PC-9 (cell line): ENCODE data around the gene PPIL1. TPM values are rescaled to one million over a fixed set of nuclear protein-coding genes. Genes with fewer than 3 reads are reported as not detected.

ENCODE experiments used
- BruUV-seq: library from RNA; stranded (reverse); fragments of 400-500 nt; replicated peaks from 2 replicates; lab custom pipeline; 2021; lab: Mats Ljungman, UMichigan
- CTCF ChIA-PET: fragments of 300-600 bp; sonication (Branson Sonifier 250); formaldehyde crosslinking; loops from one replicate; lab custom pipeline; 2022; ENCODE audit warnings: antibody characterized with exemption; lab: Charles Lee
- POLR2A ChIA-PET: fragments of 300-600 bp; sonication (Branson Sonifier 250); formaldehyde crosslinking; loops from one replicate; lab custom pipeline; 2022; ENCODE audit warnings: antibody characterized with exemption; ENCODE audit not compliant: unreplicated experiment; lab: Charles Lee
- DNase-seq, 2 experiments: peaks; one replicate each; pipeline versions ENCODE4 v3.0.0 to v3.0.0-alpha.2; 2015 to 2022; ENCODE audit warnings: mixed read lengths in 1 of 2
- H2AFZ ChIP-seq: fragments of 200-600 bp; sonication (generic); 2 replicates; pipeline ENCODE4 v1.8.1; 2017; ENCODE audit warnings: antibody characterized with exemption
- H3F3A ChIP-seq: fragments of 200-600 bp; sonication (generic); 2 replicates; pipeline ENCODE4 v1.8.1; 2017; ENCODE audit warnings: antibody characterized with exemption, mild to moderate bottlenecking, low read depth; ENCODE audit not compliant: insufficient read depth
- H3K27ac ChIP-seq: fragments of 200-600 bp; sonication (generic); 2 replicates; pipeline ENCODE4 v1.6.1; 2016; ENCODE audit warnings: mixed run types
- H3K27me3 ChIP-seq: fragments of 200-600 bp; sonication (generic); 2 replicates; pipeline ENCODE4 v1.6.1; 2016; ENCODE audit warnings: low read depth, mixed run types; ENCODE audit not compliant: insufficient read depth
- H3K36me3 ChIP-seq: fragments of 200-600 bp; sonication (generic); 2 replicates; pipeline ENCODE4 v1.6.1; 2016; ENCODE audit warnings: low read depth, mixed run types
- H3K4me1 ChIP-seq: fragments of 200-600 bp; sonication (generic); replicated peaks from 2 replicates; pipeline ENCODE4 v1.6.1; 2016; ENCODE audit warnings: mixed run types; ENCODE audit not compliant: insufficient read depth
- H3K4me2 ChIP-seq: fragments of 200-600 bp; sonication (generic); 2 replicates; pipeline ENCODE4 v1.6.1; 2017; ENCODE audit warnings: mixed run types
- H3K4me3 ChIP-seq: fragments of 200-600 bp; sonication (generic); 2 replicates; pipeline ENCODE4 v1.6.1; 2016; ENCODE audit warnings: mixed run types
- H3K79me2 ChIP-seq: fragments of 200-600 bp; sonication (generic); 2 replicates; pipeline ENCODE4 v1.6.1; 2017; ENCODE audit warnings: low read depth, mixed run types
- H3K9me2 ChIP-seq: fragments of 200-600 bp; sonication (generic); 2 replicates; pipeline ENCODE4 v1.8.1; 2017; ENCODE audit warnings: mild to moderate bottlenecking; ENCODE audit not compliant: insufficient read depth
- H3K9me3 ChIP-seq: fragments of 200-600 bp; sonication (generic); 2 replicates; pipeline ENCODE4 v1.8.1; 2016; ENCODE audit warnings: low read depth; ENCODE audit not compliant: insufficient read depth
- H4K20me1 ChIP-seq: fragments of 200-600 bp; sonication (generic); 2 replicates; pipeline ENCODE4 v1.8.1; 2017; ENCODE audit not compliant: insufficient read depth
- CTCF ChIP-seq: fragments of 200-600 bp; sonication (generic); conservative IDR thresholded peaks from 2 replicates; pipeline ENCODE4 v1.6.1; 2017; ENCODE audit warnings: mixed run types, antibody characterized with exemption, mild to moderate bottlenecking, moderate library complexity
- EZH2 ChIP-seq: fragments of 200-600 bp; sonication (generic); IDR thresholded peaks from 2 replicates; pipeline ENCODE4 v1.8.0; 2017; ENCODE audit warnings: antibody characterized with exemption, low read depth
- intact Hi-C: fragments of 100-400 bp; cut with micrococcal nuclease; formaldehyde crosslinking; loops from one replicate; pipeline ENCODE4 v1.10.0; 2022; ENCODE audit not compliant: unreplicated experiment
- total RNA-seq: library from RNA; stranded (reverse); gene quantifications from 2 replicates; pipeline ENCODE4 v1.2.3, GENCODE V29; 2021

The PPIL1 gene
- total RNA-seq, 1 experiment from 2014 or later, result 28.4 TPM

- Histone ChIP-seq H4K20me1 (no peaks in the 10 kb centered on the region), H3K9me3 (no peaks in the 10 kb centered on the region), H3K4me2 (0 out of 2 replicates have a peak overlapping the region, but pooled peaks have one; percentile 80), H3K79me2 (peaks cover 22% of the 10 kb centered on the region), H3K9me2 (no peaks in the 10 kb centered on the region), H2AFZ (peak overlapping the region; percentile 81; the same call in 1 of the 2 replicates), H3K27me3 (no peaks in the 10 kb centered on the region), H3K4me1 (peaks cover 19% of the 10 kb centered on the region), H3K36me3 (no peaks in the 10 kb centered on the region), H3F3A (0 out of 2 replicates have a peak, but pooled peaks cover 2% of the 10 kb centered on the region), H3K4me3 (no peak overlapping the region; the same call in 1 of the 2 replicates), H3K27ac (no peak overlapping the region)
- intact Hi-C loops, result loop anchor here (1.0 to 10.0 kb wide), 3 partner anchors 10 to 320 kb away; partner anchors contain the start of gene PPIL1
- no peak for DNase-seq
- POLR2A ChIA-PET, result interaction anchor here (0.5 to 1.1 kb wide), 2 partner anchors 29 to 101 kb away, joined by 3 to 6 read pairs; partner anchors contain the start of gene MTCH1
- CTCF ChIA-PET, result interaction anchor here (0.8 to 1.8 kb wide), 3 partner anchors 9 to 133 kb away, joined by 8 to 20 read pairs (median 9); partner anchors contain the start of gene PPIL1
- no TSS peak for BruUV-seq
- TF ChIP-seq EZH2, result no peak
- no peak for TF ChIP-seq CTCF
Measured at GRCh38 chr6:36884610-36885009, 10.0 kb upstream of the PPIL1 start.

DNA sequence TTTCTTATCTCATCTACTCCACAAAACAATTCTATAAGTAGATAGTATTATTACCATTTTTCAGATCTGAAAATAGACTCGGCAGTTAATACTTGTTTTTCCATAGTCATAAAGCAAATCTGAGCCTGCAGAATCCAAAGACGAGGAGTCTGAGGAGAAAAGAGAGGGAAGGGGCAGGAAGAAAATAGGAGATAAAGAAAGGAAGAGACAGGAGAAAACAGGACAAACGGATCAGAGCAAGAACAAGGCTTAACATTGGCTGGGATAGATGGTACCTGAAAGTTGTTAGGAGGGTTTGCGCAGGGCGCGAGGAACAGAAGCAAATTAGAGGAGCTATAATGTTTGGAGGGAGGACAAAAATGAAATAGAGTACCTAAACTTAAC, 639 bp upstream of the PPIL1 start:
- Histone ChIP-seq H3F3A (peaks cover 5% of the 10 kb centered on the region; the same call in 1 of the 2 replicates), H3K27me3 (no peaks in the 10 kb centered on the region), H3K4me1 (peaks cover 19% of the 10 kb centered on the region), H3K9me2 (no peaks in the 10 kb centered on the region), H2AFZ (peak overlapping the region; percentile 88), H3K27ac (peak overlapping the region; percentile 81; the same call in 1 of the 2 replicates), H4K20me1 (no peaks in the 10 kb centered on the region), H3K79me2 (peaks cover 22% of the 10 kb centered on the region), H3K9me3 (no peaks in the 10 kb centered on the region), H3K36me3 (0 out of 2 replicates have a peak, but pooled peaks cover 11% of the 10 kb centered on the region), H3K4me2 (peak overlapping the region; percentile 93), H3K4me3 (peak overlapping the region; percentile 78)
- TSS peak; percentile 88 for BruUV-seq
- DNase-seq, result no peak
- POLR2A ChIA-PET, result interaction anchor here (0.6 kb wide), 1 partner anchor 449 kb away, joined by 3 read pairs; no protein-coding TSS in a partner anchor
- CTCF ChIA-PET, result interaction anchor here (0.6 to 2.8 kb wide), 5 partner anchors 10 to 335 kb away, joined by 3 to 9 read pairs (median 7); no protein-coding TSS in a partner anchor
- intact Hi-C loops, result no loop called here
- TF ChIP-seq CTCF, result no peak
- no peak for TF ChIP-seq EZH2

DNA sequence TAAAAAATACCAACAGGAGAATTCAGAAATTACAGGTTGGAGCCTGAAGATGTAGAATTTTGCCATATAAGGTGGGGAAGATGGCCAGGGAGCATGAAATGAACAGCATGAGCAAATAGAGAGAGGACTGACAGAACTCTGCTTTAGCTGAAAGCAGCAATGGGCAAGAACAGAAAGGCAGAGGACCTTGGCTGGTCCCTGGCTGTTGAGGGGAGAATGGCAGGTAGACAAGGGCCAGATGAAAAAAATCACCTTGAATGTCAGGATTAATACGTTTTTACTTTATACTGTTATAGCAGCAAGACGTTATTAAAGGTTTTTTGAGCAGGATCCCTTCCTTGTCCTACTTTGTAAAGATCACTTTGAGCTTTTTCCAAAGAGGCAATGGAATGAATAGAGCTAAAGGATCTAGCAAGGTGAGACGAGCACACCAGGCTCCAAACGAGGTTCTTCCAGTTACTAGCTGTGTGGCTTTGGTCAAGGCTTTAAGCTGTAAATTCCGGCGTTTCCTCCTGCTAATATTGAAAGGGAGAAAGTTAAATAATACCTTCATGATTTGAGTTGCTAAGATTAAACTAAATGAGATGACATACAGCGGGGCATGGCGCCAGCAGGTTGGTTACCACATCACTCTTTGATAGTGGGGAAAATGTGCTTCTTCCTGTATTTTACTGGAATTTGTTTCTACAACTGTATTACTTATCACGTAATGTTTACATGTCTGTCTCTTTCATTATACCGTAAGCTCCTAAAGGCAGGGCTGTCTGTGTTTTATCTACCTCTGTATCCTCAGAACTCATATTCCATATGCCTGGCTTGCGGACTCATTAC, 776 bp downstream of the PPIL1 start:
- Histone ChIP-seq H3F3A (peaks cover 5% of the 10 kb centered on the region; the same call in 1 of the 2 replicates), H3K27me3 (no peaks in the 10 kb centered on the region), H3K36me3 (0 out of 2 replicates have a peak, but pooled peaks cover 11% of the 10 kb centered on the region), H3K4me1 (peaks cover 19% of the 10 kb centered on the region), H3K4me3 (peak overlapping the region; percentile 78), H3K9me2 (no peaks in the 10 kb centered on the region), H3K79me2 (peaks cover 22% of the 10 kb centered on the region), H3K9me3 (no peaks in the 10 kb centered on the region), H3K4me2 (peak overlapping the region; percentile 93), H3K27ac (peak overlapping the region; percentile 81), H4K20me1 (no peaks in the 10 kb centered on the region), H2AFZ (peak overlapping the region; percentile 88)
- intact Hi-C loops, result loop anchor here (1.0 to 5.0 kb wide), 2 partner anchors 11 to 143 kb away; partner anchors contain the start of gene C6orf89
- TF ChIP-seq EZH2 (no peak), CTCF (peak; percentile 39; the same call in 1 of the 2 replicates)
- TSS peak; percentile 59 for BruUV-seq
- POLR2A ChIA-PET, result interaction anchor here (0.6 to 1.1 kb wide), 5 partner anchors 15 to 1641 kb away, joined by 3 to 7 read pairs (median 5); no protein-coding TSS in a partner anchor
- CTCF ChIA-PET, result interaction anchor here (1.1 to 2.8 kb wide), 3 partner anchors 11 to 336 kb away, joined by 3 to 9 read pairs (median 4); no protein-coding TSS in a partner anchor
- DNase-seq, result no peak
